K562 (cell line): Measurements from ENCODE around the gene SMIM3. TPM values are rescaled to one million over a fixed set of nuclear protein-coding genes. Genes with fewer than 3 reads are reported as not detected.
A peak's percentile ranks its signal among the peaks of the same experiment; 100 is the strongest.

Source experiments
- BRF1 ChIP-seq: IDR thresholded peaks from 3 replicates; pipeline ENCODE4 v1.6.1; 2011; ENCODE audit warnings: borderline replicate concordance, mild to moderate bottlenecking; ENCODE audit not compliant: insufficient read length; ENCODE audit errors: extremely low read depth
- CBFA2T2 ChIP-seq: fragments of 450-650 bp; conservative IDR thresholded peaks from 2 replicates; pipeline ENCODE4 v1.6.1; 2017; ENCODE audit warnings: mild to moderate bottlenecking
- ESRRA ChIP-seq: fragments of 450-650 bp; IDR thresholded peaks from 2 replicates; pipeline ENCODE4 v1.6.1; 2014; ENCODE audit warnings: low read depth, mild to moderate bottlenecking, moderate library complexity, borderline replicate concordance
- FOXJ2 ChIP-seq: fragments of 200-800 bp; sonication (Bioruptor generic); IDR thresholded peaks from 2 replicates; pipeline ENCODE4 v1.6.1; 2016; ENCODE audit warnings: missing genetic modification characterization, missing compliant biosample characterization
- FOXP1 ChIP-seq: sonication (generic); formaldehyde crosslinking; IDR thresholded peaks from 2 replicates; pipeline ENCODE4 v1.8.0; 2022; ENCODE audit warnings: mild to moderate bottlenecking, missing genetic modification reagents
- HMGN3 ChIP-seq: IDR thresholded peaks from 2 replicates; pipeline ENCODE4 v1.6.1; 2011; ENCODE audit warnings: borderline replicate concordance, low read depth, mild to moderate bottlenecking, mixed read lengths, low read length; ENCODE audit not compliant: insufficient read length; ENCODE audit errors: extremely low read depth
- KDM5B ChIP-seq: fragments of 200-600 bp; sonication (generic); IDR thresholded peaks from 2 replicates; pipeline ENCODE4 v1.6.1; 2012; ENCODE audit warnings: low read depth, mild to moderate bottlenecking, moderate library complexity, low read length, control low read depth, inconsistent platforms; ENCODE audit not compliant: insufficient replicate concordance
- MCM2 ChIP-seq: fragments of 450-650 bp; IDR thresholded peaks from 2 replicates; pipeline ENCODE4 v1.6.1; 2017; ENCODE audit warnings: low read depth, mild to moderate bottlenecking
- NFE2L1 ChIP-seq: fragments of 450-650 bp; IDR thresholded peaks from 2 replicates; pipeline ENCODE4 v1.6.1; 2016; ENCODE audit warnings: missing genetic modification characterization, low read depth, mild to moderate bottlenecking, missing compliant biosample characterization, moderate library complexity, borderline replicate concordance
- NR2C2 ChIP-seq, 2 experiments: fragments of 200-800 bp in 1 of 2; sonication (Bioruptor generic) in 1 of 2; sonication (generic) in 1 of 2; formaldehyde crosslinking in 1 of 2; IDR thresholded peaks; 2 replicates each; pipeline versions ENCODE4 v1.6.1 to v1.8.0; 2016 to 2022; ENCODE audit warnings: mild to moderate bottlenecking in 1 of 2, missing compliant biosample characterization in 1 of 2, missing genetic modification characterization in 1 of 2, missing genetic modification reagents in 1 of 2
- PHF8 ChIP-seq: fragments of 200-600 bp; sonication (generic); IDR thresholded peaks from 2 replicates; pipeline ENCODE4 v1.6.1; 2012; ENCODE audit warnings: mixed run types, mild to moderate bottlenecking, inconsistent platforms, low read length, moderate library complexity, borderline replicate concordance
- SIRT6 ChIP-seq: IDR thresholded peaks from one replicate; pipeline ENCODE4 v1.6.1; 2012; ENCODE audit warnings: low read depth, mild to moderate bottlenecking, control low read depth, inconsistent platforms, low read length, moderate library complexity
- TCF7 ChIP-seq: sonication (generic); IDR thresholded peaks from 2 replicates; pipeline ENCODE4 v1.6.1; 2016; ENCODE audit warnings: antibody characterized with exemption, borderline replicate concordance
- ZBTB17 ChIP-seq: fragments of 450-650 bp; formaldehyde crosslinking; IDR thresholded peaks from 2 replicates; pipeline ENCODE4 v1.4.0; 2020; ENCODE audit warnings: mild to moderate bottlenecking
- ZKSCAN1 ChIP-seq: fragments of 150-350 bp; IDR thresholded peaks from 2 replicates; pipeline ENCODE4 v1.6.1; 2016; ENCODE audit warnings: low read depth, low read length
- ZNF121 ChIP-seq: sonication (generic); formaldehyde crosslinking; conservative IDR thresholded peaks from 2 replicates; pipeline ENCODE4 v1.8.0; 2022; ENCODE audit warnings: missing genetic modification reagents
- ZNF347 ChIP-seq: fragments of 450-650 bp; formaldehyde crosslinking; IDR thresholded peaks from 2 replicates; pipeline ENCODE4 v1.4.0; 2020; ENCODE audit warnings: low read depth, mild to moderate bottlenecking, moderate library complexity
- polyA plus RNA-seq, 8 experiments: library from polyadenylated mRNA; depleted of rRNA in 4 of 8; stranded (reverse) in 5 of 8; unstranded in 3 of 8; fragments of >200 nt; fragmentation: Nextera tagmentation in 2 of 8; fragmentation: Illumina TruSeq in 1 of 8; extraction: Ambion mirVana in 2 of 8; extraction: Trizol in 1 of 8; gene quantifications; 2 replicates each; pipeline versions ENCODE4 v1.2.1 to v1.2.3, GENCODE V29; 2011 to 2014; ENCODE audit warnings: inconsistent platforms in 1 of 8, missing spikeins in 1 of 8
- total RNA-seq, 7 experiments: library from RNA; depleted of rRNA in 6 of 7; stranded (reverse); fragments of >200 nt in 6 of 7; fragmentation: Illumina TruSeq in 2 of 7; extraction: Trizol in 2 of 7; gene quantifications; 2 replicates each; pipeline versions ENCODE4 v1.2.1 to v1.2.3, GENCODE V29; 2011 to 2021; ENCODE audit warnings: low replicate concordance in 1 of 7
- TF ChIP-seq, protein P1 (sequence below): fragments of 450-650 bp; IDR thresholded peaks from 2 replicates; pipeline ENCODE4 v1.6.1; 2016; ENCODE audit warnings: antibody characterized with exemption
- TF ChIP-seq, protein P2 (sequence below): sonication (generic); formaldehyde crosslinking; IDR thresholded peaks from 2 replicates; pipeline ENCODE4 v1.8.0; 2022; ENCODE audit warnings: mild to moderate bottlenecking, missing genetic modification reagents
- TF ChIP-seq, protein P3 (sequence below): IDR thresholded peaks from 2 replicates; pipeline ENCODE4 v1.6.1; 2011; ENCODE audit not compliant: insufficient read length; ENCODE audit errors: extremely low read depth
- TF ChIP-seq, protein P4 (sequence below), 2 experiments: fragments of 450-650 bp; IDR thresholded peaks; 2 replicates each; pipeline ENCODE4 v1.6.1; 2016

Gene SMIM3
- total and polyA plus RNA-seq, 9 of the 15 experiments (the other 6 are each of a cell fraction or from before 2014, with no cell fraction given): 4.1 to 27.7 (median 13.6) TPM

- TF ChIP-seq ESRRA: no peak
- no peak for TF ChIP-seq ZKSCAN1
- TF ChIP-seq, protein P1, sequence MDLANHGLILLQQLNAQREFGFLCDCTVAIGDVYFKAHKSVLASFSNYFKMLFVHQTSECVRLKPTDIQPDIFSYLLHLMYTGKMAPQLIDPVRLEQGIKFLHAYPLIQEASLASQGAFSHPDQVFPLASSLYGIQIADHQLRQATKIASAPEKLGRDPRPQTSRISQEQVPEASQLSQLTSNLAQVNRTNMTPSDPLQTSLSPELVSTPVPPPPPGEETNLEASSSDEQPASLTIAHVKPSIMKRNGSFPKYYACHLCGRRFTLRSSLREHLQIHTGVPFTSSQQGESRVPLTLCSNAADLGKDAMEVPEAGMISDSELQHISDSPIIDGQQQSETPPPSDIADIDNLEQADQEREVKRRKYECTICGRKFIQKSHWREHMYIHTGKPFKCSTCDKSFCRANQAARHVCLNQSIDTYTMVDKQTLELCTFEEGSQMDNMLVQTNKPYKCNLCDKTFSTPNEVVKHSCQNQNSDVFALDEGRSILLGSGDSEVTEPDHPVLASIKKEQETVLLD: no peak
- TF ChIP-seq ZNF121: peak; percentile 63
- TF ChIP-seq, protein P2, sequence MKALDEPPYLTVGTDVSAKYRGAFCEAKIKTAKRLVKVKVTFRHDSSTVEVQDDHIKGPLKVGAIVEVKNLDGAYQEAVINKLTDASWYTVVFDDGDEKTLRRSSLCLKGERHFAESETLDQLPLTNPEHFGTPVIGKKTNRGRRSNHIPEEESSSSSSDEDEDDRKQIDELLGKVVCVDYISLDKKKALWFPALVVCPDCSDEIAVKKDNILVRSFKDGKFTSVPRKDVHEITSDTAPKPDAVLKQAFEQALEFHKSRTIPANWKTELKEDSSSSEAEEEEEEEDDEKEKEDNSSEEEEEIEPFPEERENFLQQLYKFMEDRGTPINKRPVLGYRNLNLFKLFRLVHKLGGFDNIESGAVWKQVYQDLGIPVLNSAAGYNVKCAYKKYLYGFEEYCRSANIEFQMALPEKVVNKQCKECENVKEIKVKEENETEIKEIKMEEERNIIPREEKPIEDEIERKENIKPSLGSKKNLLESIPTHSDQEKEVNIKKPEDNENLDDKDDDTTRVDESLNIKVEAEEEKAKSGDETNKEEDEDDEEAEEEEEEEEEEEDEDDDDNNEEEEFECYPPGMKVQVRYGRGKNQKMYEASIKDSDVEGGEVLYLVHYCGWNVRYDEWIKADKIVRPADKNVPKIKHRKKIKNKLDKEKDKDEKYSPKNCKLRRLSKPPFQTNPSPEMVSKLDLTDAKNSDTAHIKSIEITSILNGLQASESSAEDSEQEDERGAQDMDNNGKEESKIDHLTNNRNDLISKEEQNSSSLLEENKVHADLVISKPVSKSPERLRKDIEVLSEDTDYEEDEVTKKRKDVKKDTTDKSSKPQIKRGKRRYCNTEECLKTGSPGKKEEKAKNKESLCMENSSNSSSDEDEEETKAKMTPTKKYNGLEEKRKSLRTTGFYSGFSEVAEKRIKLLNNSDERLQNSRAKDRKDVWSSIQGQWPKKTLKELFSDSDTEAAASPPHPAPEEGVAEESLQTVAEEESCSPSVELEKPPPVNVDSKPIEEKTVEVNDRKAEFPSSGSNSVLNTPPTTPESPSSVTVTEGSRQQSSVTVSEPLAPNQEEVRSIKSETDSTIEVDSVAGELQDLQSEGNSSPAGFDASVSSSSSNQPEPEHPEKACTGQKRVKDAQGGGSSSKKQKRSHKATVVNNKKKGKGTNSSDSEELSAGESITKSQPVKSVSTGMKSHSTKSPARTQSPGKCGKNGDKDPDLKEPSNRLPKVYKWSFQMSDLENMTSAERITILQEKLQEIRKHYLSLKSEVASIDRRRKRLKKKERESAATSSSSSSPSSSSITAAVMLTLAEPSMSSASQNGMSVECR: 0 out of 2 replicates have a peak, but pooled peaks have one; percentile 44
- no peak for TF ChIP-seq ZBTB17 (CRISPR knock-in tag)
- no peak for TF ChIP-seq SIRT6
- no peak for TF ChIP-seq NFE2L1 (tag)
- no peak for TF ChIP-seq MCM2
- TF ChIP-seq FOXP1 (CRISPR knock-in tag): peak; percentile 17; the same call in 1 of the 2 replicates
- TF ChIP-seq ZNF347 (CRISPR knock-in tag): no peak
- TF ChIP-seq TCF7: no peak
- no peak; the same call in 1 of the 2 replicates for TF ChIP-seq NR2C2 (CRISPR knock-in tag; IDR thresholded peaks at IDR 0.05)
- 0 out of 2 replicates have a peak, but pooled peaks have one; percentile 66 for TF ChIP-seq NR2C2 (tag; IDR thresholded peaks at IDR 0.05)
- TF ChIP-seq KDM5B: peak; percentile 23
- TF ChIP-seq BRF1: no peak
- TF ChIP-seq CBFA2T2: no peak
- TF ChIP-seq HMGN3: no peak
- TF ChIP-seq, protein P3, sequence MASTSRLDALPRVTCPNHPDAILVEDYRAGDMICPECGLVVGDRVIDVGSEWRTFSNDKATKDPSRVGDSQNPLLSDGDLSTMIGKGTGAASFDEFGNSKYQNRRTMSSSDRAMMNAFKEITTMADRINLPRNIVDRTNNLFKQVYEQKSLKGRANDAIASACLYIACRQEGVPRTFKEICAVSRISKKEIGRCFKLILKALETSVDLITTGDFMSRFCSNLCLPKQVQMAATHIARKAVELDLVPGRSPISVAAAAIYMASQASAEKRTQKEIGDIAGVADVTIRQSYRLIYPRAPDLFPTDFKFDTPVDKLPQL: peak; percentile 28
- TF ChIP-seq, protein P4, sequence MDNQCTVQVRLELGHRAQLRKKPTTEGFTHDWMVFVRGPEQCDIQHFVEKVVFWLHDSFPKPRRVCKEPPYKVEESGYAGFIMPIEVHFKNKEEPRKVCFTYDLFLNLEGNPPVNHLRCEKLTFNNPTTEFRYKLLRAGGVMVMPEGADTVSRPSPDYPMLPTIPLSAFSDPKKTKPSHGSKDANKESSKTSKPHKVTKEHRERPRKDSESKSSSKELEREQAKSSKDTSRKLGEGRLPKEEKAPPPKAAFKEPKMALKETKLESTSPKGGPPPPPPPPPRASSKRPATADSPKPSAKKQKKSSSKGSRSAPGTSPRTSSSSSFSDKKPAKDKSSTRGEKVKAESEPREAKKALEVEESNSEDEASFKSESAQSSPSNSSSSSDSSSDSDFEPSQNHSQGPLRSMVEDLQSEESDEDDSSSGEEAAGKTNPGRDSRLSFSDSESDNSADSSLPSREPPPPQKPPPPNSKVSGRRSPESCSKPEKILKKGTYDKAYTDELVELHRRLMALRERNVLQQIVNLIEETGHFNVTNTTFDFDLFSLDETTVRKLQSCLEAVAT (IDR thresholded peaks at IDR 0.05): 0 out of 4 replicates have a peak, but pooled peaks of 1 of the 2 experiments have one; percentile 15
- peak; percentile 28; the same call in 1 of the 2 replicates for TF ChIP-seq FOXJ2 (tag)
- peak; percentile 44; the same call in 1 of the 2 replicates for TF ChIP-seq PHF8
Observed at GRCh38 chr5:150758203-150758530, 20.4 kb upstream of the SMIM3 start (continued).
